ENCODE results near the gene SLC11A2. TPM values are rescaled to one million over a fixed set of nuclear protein-coding genes. Genes with fewer than 3 reads are reported as not detected.

The SLC11A2 gene
- total and polyA plus RNA-seq, 12 donors = 10.7 to 31.3 (median 21.5) TPM

DNA sequence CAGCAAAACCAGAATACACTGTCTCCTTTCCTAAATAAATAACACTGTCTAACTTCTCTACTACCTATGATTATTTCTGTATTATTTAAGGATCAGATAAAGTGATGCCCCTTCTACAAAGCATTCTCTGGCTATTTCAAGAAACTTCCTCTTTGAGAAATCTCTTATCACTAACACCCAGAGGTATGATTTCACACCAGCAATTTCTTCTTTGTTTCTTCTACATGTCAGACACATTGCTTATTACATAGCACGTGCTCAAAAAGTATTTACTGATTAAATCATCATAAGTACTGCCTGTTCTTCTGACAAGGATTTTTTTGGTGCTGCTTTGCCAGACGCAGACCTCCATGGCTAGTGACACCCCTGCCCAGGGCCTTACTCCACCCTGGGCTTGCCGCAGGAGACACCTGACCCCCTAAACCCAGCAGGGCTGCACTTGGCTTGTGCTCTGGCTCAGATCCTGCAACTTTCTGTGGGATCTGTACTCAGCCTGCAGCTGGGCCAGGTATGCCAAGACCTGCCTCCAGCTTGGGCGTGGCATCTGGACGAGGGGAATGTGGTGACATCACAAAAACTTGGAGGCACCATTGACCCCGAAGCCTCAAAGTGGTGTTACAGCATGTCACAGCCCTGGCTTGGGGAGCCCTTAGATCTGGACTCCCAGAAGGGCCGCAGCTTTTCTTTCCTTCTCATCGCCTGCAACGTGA lies 89.2 kb downstream of the SLC11A2 start:
- Histone ChIP-seq H3K27me3 (no peaks in the 10 kb centered on the region), H3K27ac (peak overlapping the region in 1 of 10 donors; percentile 6), H3K4me3 (no peak overlapping the region), H3K36me3 (peaks cover 0 to 13% (median 0%) of the 10 kb centered on the region in 9 donors), H3K4me1 (peaks cover 6 to 39% (median 30%) of the 10 kb centered on the region in 9 donors), H3K9me3 (peaks cover 0 to 8% (median 0%) of the 10 kb centered on the region in 11 donors)
- intact Hi-C loops (cut with DNase I) = loop anchor here in 1 of 10 donors (5.0 kb wide), 1 partner anchor 175 kb away; the partner anchor contains the start of gene ATF1
- 89 to 94% methylated on average over 9 of the region's 9 CpGs for WGBS, 2 donors
- DNase-seq (no peak), ATAC-seq (no peak)
- TF ChIP-seq, protein P1, sequence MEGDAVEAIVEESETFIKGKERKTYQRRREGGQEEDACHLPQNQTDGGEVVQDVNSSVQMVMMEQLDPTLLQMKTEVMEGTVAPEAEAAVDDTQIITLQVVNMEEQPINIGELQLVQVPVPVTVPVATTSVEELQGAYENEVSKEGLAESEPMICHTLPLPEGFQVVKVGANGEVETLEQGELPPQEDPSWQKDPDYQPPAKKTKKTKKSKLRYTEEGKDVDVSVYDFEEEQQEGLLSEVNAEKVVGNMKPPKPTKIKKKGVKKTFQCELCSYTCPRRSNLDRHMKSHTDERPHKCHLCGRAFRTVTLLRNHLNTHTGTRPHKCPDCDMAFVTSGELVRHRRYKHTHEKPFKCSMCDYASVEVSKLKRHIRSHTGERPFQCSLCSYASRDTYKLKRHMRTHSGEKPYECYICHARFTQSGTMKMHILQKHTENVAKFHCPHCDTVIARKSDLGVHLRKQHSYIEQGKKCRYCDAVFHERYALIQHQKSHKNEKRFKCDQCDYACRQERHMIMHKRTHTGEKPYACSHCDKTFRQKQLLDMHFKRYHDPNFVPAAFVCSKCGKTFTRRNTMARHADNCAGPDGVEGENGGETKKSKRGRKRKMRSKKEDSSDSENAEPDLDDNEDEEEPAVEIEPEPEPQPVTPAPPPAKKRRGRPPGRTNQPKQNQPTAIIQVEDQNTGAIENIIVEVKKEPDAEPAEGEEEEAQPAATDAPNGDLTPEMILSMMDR (IDR thresholded peaks at IDR 0.05) = no peak

DNA sequence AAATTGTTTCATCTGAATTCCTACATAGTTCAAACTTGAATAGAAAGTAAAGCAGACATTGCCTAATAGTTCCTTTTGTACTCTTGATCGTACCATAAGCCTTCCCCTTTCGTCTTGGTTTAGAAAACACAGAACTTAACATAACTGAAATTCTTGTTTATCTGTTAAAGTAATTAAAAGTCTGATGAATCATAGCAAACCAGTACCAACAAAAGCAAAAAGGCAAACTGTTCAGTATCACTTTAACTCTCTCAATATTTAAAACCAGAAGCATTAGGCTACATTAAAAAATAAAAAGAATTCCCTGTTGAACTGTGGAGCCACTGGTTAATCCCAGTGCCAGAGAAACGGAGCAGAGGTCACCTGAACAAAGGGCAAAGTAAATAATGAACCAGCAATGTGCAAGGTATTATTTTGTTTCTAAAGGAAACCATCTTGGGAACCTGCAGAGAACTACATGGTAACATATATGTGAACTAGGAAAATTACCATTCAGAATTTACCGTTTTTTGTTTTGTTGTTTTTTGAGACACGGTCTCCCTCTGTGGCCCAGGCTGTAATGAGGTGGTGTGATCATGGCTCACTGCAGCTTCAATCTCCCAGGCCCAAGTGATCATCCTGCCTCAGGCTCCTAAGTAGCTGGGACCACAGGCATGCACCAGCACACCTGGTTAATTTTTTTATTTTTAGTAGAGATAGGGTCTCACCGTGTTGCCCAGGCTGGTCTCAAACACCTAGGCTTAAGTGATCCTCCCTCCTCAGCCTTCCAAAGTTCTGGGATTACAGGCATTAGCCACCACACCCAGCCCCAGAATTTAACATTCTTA lies 91.0 kb downstream of the SLC11A2 start:
- H3K27ac ChIP-seq = peak overlapping the region; percentile 37 to 85 (median 59)
- H3K27me3 ChIP-seq = no peaks in the 10 kb centered on the region
- H3K9me3 ChIP-seq = peaks cover 0 to 8% (median 0%) of the 10 kb centered on the region in 11 donors
- TF ChIP-seq, protein P1 (IDR thresholded peaks at IDR 0.05) = no peak
- H3K4me3 ChIP-seq = peak overlapping the region in 1 of 10 donors; percentile 12
- ATAC-seq = peak in 6 of 8 donors; percentile 37 to 77 (median 49)
- WGBS, 2 donors = 47 to 60% methylated on average over 6 of the region's 6 CpGs
- intact Hi-C loops (cut with DNase I) = loop anchor here in 3 of 10 donors (2.0 to 5.0 kb wide), 3 partner anchors 52 to 173 kb away; partner anchors contain the start of gene ATF1 (in 1 of the 3)
- H3K4me1 ChIP-seq = peaks cover 6 to 41% (median 30%) of the 10 kb centered on the region in 9 donors
- H3K36me3 ChIP-seq = peaks cover 0 to 31% (median 8%) of the 10 kb centered on the region in 9 donors
- DNase-seq = no peak

DNA sequence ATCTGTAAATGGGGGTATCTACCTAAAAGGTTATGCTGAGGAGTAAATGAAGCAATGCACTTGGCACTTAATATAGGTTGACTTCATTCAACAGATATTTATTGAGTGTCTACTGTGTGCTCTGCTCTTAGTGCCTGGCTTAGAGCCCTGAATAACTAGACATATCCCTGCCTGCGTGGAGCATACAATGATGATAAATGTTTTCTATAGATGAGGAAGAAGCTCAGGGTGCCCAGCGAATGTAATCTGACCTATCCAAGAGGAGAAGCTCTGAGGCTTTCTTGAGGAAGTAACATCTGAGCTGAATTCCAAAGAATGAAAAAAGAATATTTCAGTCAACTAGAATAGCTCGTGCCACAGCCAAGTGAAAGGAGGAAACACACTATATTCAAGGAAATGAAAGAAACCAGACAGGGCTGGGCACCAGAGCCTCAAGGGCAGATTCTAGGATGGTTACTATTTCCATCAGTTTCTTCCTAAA lies 91.8 kb downstream of the SLC11A2 start:
- H3K36me3 ChIP-seq = peaks cover 0 to 38% (median 8%) of the 10 kb centered on the region in 9 donors
- peak overlapping the region; percentile 37 to 85 (median 59) for H3K27ac ChIP-seq
- peaks cover 6 to 47% (median 30%) of the 10 kb centered on the region in 9 donors for H3K4me1 ChIP-seq
- ATAC-seq (peak in 5 of 8 donors; percentile 46 to 60 (median 50)), DNase-seq (no peak)
- no peaks in the 10 kb centered on the region for H3K27me3 ChIP-seq
- peaks cover 0 to 8% (median 0%) of the 10 kb centered on the region in 11 donors for H3K9me3 ChIP-seq
- TF ChIP-seq, protein P1 (IDR thresholded peaks at IDR 0.05) = no peak
- peak overlapping the region in 1 of 10 donors; percentile 12 for H3K4me3 ChIP-seq
- WGBS, 2 donors = 50 to 65% methylated on average over 3 of the region's 3 CpGs
- intact Hi-C loops (cut with DNase I) = loop anchor here in 2 of 10 donors (2.0 to 5.0 kb wide), 2 partner anchors 52 to 107 kb away; no protein-coding TSS in a partner anchor
